ENCODE results near the gene RPSA. TPM values are rescaled to one million over a fixed set of nuclear protein-coding genes. Genes with fewer than 3 reads are reported as not detected.

The RPSA gene
- total and polyA plus RNA-seq, 9 of the 15 experiments (the other 6 are each of a cell fraction or from before 2014, with no cell fraction given), result 2,290 to 4,272 (median 2,730) TPM

DNA sequence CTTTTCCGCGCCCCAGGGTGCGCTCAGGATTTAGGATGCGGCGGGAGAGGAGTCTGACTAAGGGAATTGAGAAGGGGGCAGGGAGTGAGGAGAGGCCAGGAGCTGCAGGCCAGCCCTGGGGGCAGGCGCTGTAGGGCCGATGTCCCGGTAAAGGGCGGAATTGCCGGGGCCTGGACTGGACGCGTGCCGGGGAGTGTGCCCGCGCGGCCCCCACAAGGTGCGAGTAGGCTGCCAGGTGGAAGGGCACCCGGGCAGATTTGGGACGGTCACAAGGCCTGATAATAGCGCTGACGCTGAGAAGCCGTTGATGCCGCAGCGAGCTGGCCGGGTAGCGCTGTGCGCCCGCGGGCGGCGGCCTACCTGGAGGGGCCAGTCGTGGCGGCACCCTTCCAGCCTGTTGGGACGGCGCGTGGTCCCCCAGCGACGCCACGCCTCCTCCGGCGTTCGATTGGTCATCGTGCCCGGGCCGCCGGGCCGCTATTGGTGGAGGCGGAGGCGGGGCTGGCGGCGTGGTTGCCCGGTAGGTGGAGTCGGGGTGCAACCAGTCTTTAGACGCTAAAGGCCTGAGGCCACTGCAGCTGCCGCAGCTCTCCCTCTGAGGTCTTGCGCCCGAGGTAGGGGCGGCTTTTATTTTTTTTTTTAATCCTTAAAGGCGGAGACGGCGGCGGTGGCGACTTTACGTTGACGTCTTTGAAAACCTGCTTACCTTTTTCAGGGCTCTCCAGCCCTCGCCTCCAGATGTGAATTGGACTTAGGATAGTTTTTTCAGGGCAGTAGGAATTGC lies 22.4 kb upstream of the RPSA start (continued):
- TF ChIP-seq RNF219 (CRISPR knock-in tag; IDR thresholded peaks at IDR 0.05) (no peak), RHOXF2B (CRISPR knock-in tag; conservative IDR thresholded peaks at IDR 0.05) (no peak), KLF13 (tag; IDR thresholded peaks at IDR 0.05; ENCODE audit: borderline replicate concordance, low read depth) (peak; percentile 67; the same call in 1 of the 2 replicates), KLF6 (CRISPR knock-in tag; IDR thresholded peaks at IDR 0.05; ENCODE audit: borderline replicate concordance) (no peak), ZNF224 (CRISPR knock-in tag; IDR thresholded peaks at IDR 0.05) (peak; percentile 27; the same call in 1 of the 2 replicates), ZNF445 (CRISPR knock-in tag; IDR thresholded peaks at IDR 0.05; ENCODE audit: low read depth) (no peak), MBD2 (IDR thresholded peaks at IDR 0.05; ENCODE audit: borderline replicate concordance, low read depth) (peak; percentile 82; the same call in 1 of the 2 replicates), NFIC (IDR thresholded peaks at IDR 0.05) (0 out of 2 replicates have a peak, but pooled peaks have one; percentile 33)
- TF ChIP-seq, protein P1, sequence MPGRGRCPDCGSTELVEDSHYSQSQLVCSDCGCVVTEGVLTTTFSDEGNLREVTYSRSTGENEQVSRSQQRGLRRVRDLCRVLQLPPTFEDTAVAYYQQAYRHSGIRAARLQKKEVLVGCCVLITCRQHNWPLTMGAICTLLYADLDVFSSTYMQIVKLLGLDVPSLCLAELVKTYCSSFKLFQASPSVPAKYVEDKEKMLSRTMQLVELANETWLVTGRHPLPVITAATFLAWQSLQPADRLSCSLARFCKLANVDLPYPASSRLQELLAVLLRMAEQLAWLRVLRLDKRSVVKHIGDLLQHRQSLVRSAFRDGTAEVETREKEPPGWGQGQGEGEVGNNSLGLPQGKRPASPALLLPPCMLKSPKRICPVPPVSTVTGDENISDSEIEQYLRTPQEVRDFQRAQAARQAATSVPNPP (IDR thresholded peaks at IDR 0.05; ENCODE audit: borderline replicate concordance, insufficient read depth, insufficient read length), result no peak
- TF ChIP-seq, protein P2, sequence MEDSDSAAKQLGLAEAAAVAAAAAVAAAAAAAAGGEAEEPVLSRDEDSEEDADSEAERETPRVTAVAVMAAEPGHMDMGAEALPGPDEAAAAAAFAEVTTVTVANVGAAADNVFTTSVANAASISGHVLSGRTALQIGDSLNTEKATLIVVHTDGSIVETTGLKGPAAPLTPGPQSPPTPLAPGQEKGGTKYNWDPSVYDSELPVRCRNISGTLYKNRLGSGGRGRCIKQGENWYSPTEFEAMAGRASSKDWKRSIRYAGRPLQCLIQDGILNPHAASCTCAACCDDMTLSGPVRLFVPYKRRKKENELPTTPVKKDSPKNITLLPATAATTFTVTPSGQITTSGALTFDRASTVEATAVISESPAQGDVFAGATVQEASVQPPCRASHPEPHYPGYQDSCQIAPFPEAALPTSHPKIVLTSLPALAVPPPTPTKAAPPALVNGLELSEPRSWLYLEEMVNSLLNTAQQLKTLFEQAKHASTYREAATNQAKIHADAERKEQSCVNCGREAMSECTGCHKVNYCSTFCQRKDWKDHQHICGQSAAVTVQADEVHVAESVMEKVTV (CRISPR knock-in tag; IDR thresholded peaks at IDR 0.05), result no peak
- TF ChIP-seq, protein P3, sequence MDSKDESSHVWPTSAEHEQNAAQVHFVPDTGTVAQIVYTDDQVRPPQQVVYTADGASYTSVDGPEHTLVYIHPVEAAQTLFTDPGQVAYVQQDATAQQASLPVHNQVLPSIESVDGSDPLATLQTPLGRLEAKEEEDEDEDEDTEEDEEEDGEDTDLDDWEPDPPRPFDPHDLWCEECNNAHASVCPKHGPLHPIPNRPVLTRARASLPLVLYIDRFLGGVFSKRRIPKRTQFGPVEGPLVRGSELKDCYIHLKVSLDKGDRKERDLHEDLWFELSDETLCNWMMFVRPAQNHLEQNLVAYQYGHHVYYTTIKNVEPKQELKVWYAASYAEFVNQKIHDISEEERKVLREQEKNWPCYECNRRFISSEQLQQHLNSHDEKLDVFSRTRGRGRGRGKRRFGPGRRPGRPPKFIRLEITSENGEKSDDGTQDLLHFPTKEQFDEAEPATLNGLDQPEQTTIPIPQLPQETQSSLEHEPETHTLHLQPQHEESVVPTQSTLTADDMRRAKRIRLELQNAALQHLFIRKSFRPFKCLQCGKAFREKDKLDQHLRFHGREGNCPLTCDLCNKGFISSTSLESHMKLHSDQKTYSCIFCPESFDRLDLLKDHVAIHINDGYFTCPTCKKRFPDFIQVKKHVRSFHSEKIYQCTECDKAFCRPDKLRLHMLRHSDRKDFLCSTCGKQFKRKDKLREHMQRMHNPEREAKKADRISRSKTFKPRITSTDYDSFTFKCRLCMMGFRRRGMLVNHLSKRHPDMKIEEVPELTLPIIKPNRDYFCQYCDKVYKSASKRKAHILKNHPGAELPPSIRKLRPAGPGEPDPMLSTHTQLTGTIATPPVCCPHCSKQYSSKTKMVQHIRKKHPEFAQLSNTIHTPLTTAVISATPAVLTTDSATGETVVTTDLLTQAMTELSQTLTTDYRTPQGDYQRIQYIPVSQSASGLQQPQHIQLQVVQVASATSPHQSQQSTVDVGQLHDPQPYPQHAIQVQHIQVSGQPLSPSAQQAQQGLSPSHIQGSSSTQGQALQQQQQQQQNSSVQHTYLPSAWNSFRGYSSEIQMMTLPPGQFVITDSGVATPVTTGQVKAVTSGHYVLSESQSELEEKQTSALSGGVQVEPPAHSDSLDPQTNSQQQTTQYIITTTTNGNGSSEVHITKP (IDR thresholded peaks at IDR 0.05; ENCODE audit: partially characterized antibody), result peak; percentile 12
